ENCODE data around the gene ADD3. TPM values are rescaled to one million over a fixed set of nuclear protein-coding genes. Genes with fewer than 3 reads are reported as not detected.

The ADD3 gene
- polyA plus RNA-seq, 1 donor (not counting 4 experiments of a cell fraction or from before 2014, with no cell fraction given): 61.7 TPM

DNA sequence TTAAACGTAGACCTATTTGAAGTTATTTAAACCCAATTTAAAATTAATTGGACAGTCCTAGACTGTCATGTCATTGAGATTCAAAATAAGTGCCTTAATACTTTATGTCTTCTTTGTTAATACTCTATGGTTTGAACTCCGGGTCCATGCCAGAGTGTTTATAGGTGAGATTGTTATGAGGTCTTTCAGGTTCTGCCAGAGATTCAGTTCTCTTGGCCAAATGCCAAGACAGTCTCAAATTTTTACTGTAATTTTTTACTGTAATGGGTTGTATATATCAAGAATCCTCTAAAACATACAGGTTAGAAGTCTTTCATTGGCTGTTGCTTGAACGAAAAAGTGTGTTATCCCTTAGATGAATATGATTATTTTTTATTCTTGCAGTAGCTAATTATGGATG lies 3.9 kb downstream of the ADD3 start:
- H3K9me1 ChIP-seq (ENCODE audit: control insufficient read depth, extremely low read depth, insufficient read depth, low read length): no peaks in the 10 kb centered on the region
- no peaks in the 10 kb centered on the region for H3K9me3 ChIP-seq (ENCODE audit: control insufficient read depth, low read depth, low read length)
- H3K27ac ChIP-seq (ENCODE audit: control insufficient read depth, insufficient read depth, low read length): no peak overlapping the region
- FAIRE-seq (no peak), DNase-seq (ENCODE audit: low read depth, low spot score) (no peak)
- no peaks in the 10 kb centered on the region for H4K20me1 ChIP-seq (ENCODE audit: control insufficient read depth, extremely low read depth, insufficient read depth, low read length)
- H3K36me3 ChIP-seq (ENCODE audit: control insufficient read depth in 2 of 2, extremely low read depth in 1 of 2, insufficient read depth in 2 of 2, low read length in 2 of 2): no peaks in the 10 kb centered on the region
- no peaks in the 10 kb centered on the region for H3K27me3 ChIP-seq (ENCODE audit: control insufficient read depth, extremely low read depth, insufficient read depth, low read length)
- dilution Hi-C loops (cut with MboI; ENCODE audit: extremely low pct_ligation_motif_present, low sequenced_read_pairs): no loop called here
- peaks cover 16% of the 10 kb centered on the region for H3K79me2 ChIP-seq (ENCODE audit: control insufficient read depth, insufficient read depth, low read length)
- peaks cover 39% of the 10 kb centered on the region for H3K4me1 ChIP-seq (ENCODE audit: control insufficient read depth, extremely low read depth, insufficient read depth, low read length)
- no peak overlapping the region for H3K9ac ChIP-seq (ENCODE audit: control insufficient read depth, extremely low read depth, insufficient read depth, low read length)
- TF ChIP-seq EZH2 (IDR thresholded peaks at IDR 0.05; ENCODE audit: low read length): no peak
- TF ChIP-seq, protein P1, sequence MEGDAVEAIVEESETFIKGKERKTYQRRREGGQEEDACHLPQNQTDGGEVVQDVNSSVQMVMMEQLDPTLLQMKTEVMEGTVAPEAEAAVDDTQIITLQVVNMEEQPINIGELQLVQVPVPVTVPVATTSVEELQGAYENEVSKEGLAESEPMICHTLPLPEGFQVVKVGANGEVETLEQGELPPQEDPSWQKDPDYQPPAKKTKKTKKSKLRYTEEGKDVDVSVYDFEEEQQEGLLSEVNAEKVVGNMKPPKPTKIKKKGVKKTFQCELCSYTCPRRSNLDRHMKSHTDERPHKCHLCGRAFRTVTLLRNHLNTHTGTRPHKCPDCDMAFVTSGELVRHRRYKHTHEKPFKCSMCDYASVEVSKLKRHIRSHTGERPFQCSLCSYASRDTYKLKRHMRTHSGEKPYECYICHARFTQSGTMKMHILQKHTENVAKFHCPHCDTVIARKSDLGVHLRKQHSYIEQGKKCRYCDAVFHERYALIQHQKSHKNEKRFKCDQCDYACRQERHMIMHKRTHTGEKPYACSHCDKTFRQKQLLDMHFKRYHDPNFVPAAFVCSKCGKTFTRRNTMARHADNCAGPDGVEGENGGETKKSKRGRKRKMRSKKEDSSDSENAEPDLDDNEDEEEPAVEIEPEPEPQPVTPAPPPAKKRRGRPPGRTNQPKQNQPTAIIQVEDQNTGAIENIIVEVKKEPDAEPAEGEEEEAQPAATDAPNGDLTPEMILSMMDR (optimal IDR thresholded peaks at IDR 0.05 in 1 of 3, IDR thresholded peaks at IDR 0.05 in 1 of 3, conservative IDR thresholded peaks at IDR 0.05 in 1 of 3; ENCODE audit: extremely low read depth in 1 of 3, insufficient read depth in 2 of 3, low read length in 3 of 3): no peak
- H3K4me3 ChIP-seq (ENCODE audit: control insufficient read depth in 2 of 3, extremely low read depth in 1 of 3, insufficient read depth in 2 of 3, low read depth in 1 of 3, low read length in 3 of 3): no peak overlapping the region
- no peak overlapping the region for H2AFZ ChIP-seq (ENCODE audit: control insufficient read depth, low read length)
- no peak overlapping the region for H3K4me2 ChIP-seq (ENCODE audit: control insufficient read depth, extremely low read depth, insufficient read depth, low read depth, low read length)

DNA sequence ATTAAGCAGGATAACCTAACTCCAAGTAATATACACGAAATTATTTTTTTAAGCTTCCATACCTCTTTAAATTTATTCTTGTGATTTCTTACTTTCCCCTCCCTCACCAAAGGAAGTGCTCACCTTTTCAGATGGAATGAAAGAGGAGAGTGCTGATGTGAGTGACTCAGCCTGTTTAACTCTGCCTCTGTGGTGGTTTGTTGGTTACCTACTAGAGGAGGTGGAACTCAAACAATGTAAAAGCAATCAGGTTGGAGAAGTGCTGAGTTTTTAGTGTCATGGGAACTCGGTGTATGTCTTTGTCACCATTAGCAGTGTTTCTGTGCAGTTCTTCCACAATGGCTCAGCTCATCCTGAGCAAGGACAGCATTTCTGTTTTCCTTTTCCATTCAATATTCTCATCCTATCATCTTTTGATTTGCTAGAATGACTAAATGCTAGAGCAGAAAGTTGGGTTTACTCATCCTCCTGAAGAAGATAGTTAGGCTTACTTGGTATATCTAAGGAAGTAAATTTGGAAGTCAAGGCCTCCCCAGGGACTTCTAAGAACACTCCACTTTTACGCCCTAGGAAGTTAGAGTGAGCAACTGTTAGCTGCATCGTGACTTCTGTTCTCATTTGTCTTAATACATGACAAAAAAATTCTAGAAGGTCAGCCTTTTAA lies 6.0 kb downstream of the ADD3 start:
- FAIRE-seq: peak; percentile 71
- peak overlapping the region; percentile 9 for H3K4me2 ChIP-seq (ENCODE audit: control insufficient read depth, extremely low read depth, insufficient read depth, low read depth, low read length)
- no peak for TF ChIP-seq EZH2 (IDR thresholded peaks at IDR 0.05; ENCODE audit: low read length)
- TF ChIP-seq, protein P1 (optimal IDR thresholded peaks at IDR 0.05 in 1 of 3, IDR thresholded peaks at IDR 0.05 in 1 of 3, conservative IDR thresholded peaks at IDR 0.05 in 1 of 3; ENCODE audit: extremely low read depth in 1 of 3, insufficient read depth in 2 of 3, low read length in 3 of 3): no peak

More for the DNA sequence above, 6.0 kb downstream of the ADD3 start:
- Histone ChIP-seq H3K27ac (ENCODE audit: control insufficient read depth, insufficient read depth, low read length) (no peak overlapping the region), H3K9me1 (ENCODE audit: control insufficient read depth, extremely low read depth, insufficient read depth, low read length) (no peaks in the 10 kb centered on the region), H3K36me3 (ENCODE audit: control insufficient read depth in 2 of 2, extremely low read depth in 1 of 2, insufficient read depth in 2 of 2, low read length in 2 of 2) (no peaks in the 10 kb centered on the region), H3K9ac (ENCODE audit: control insufficient read depth, extremely low read depth, insufficient read depth, low read length) (no peak overlapping the region), H3K4me3 (ENCODE audit: control insufficient read depth in 2 of 3, extremely low read depth in 1 of 3, insufficient read depth in 2 of 3, low read depth in 1 of 3, low read length in 3 of 3) (no peak overlapping the region), H3K4me1 (ENCODE audit: control insufficient read depth, extremely low read depth, insufficient read depth, low read length) (peaks cover 31% of the 10 kb centered on the region), H3K27me3 (ENCODE audit: control insufficient read depth, extremely low read depth, insufficient read depth, low read length) (no peaks in the 10 kb centered on the region), H4K20me1 (ENCODE audit: control insufficient read depth, extremely low read depth, insufficient read depth, low read length) (no peaks in the 10 kb centered on the region), H3K9me3 (ENCODE audit: control insufficient read depth, low read depth, low read length) (no peaks in the 10 kb centered on the region), H2AFZ (ENCODE audit: control insufficient read depth, low read length) (no peak overlapping the region), H3K79me2 (ENCODE audit: control insufficient read depth, insufficient read depth, low read length) (peaks cover 15% of the 10 kb centered on the region)
- no peak for DNase-seq (ENCODE audit: low read depth, low spot score)
- dilution Hi-C loops (cut with MboI; ENCODE audit: extremely low pct_ligation_motif_present, low sequenced_read_pairs): no loop called here

Data from keratinocyte (primary cell).